ENCODE results near the gene CALCB.
A peak's percentile ranks its signal among the peaks of the same experiment; 100 is the strongest.
"Not testable (repeated sequence)": the region's sequence is repeated elsewhere in the genome, so short reads cannot be mapped to it uniquely, and the experiment has no call there.

Gene CALCB

GRCh38 chr11:15038963-15039362 is 34.4 kb upstream of the CALCB start:
- TF ChIP-seq, protein P1, sequence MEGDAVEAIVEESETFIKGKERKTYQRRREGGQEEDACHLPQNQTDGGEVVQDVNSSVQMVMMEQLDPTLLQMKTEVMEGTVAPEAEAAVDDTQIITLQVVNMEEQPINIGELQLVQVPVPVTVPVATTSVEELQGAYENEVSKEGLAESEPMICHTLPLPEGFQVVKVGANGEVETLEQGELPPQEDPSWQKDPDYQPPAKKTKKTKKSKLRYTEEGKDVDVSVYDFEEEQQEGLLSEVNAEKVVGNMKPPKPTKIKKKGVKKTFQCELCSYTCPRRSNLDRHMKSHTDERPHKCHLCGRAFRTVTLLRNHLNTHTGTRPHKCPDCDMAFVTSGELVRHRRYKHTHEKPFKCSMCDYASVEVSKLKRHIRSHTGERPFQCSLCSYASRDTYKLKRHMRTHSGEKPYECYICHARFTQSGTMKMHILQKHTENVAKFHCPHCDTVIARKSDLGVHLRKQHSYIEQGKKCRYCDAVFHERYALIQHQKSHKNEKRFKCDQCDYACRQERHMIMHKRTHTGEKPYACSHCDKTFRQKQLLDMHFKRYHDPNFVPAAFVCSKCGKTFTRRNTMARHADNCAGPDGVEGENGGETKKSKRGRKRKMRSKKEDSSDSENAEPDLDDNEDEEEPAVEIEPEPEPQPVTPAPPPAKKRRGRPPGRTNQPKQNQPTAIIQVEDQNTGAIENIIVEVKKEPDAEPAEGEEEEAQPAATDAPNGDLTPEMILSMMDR (IDR thresholded peaks at IDR 0.05; ENCODE audit: low read depth, low read length, missing control alignments) = peak; percentile 8
- DNase-seq (ENCODE audit: extremely low read depth, low read depth) = no peak
- no peak overlapping the region for H3K4me3 ChIP-seq (replicated peaks; ENCODE audit: low read depth, low read length)

- TF ChIP-seq, protein P1 (IDR thresholded peaks at IDR 0.05; ENCODE audit: low read depth, low read length, missing control alignments) = no peak
- no peak overlapping the region for H3K4me3 ChIP-seq (replicated peaks; ENCODE audit: low read depth, low read length)
- DNase-seq (ENCODE audit: extremely low read depth, low read depth) = no peak
Observed at GRCh38 chr11:15045209-15045608, 28.2 kb upstream of the CALCB start.

- H3K4me3 ChIP-seq (replicated peaks; ENCODE audit: low read depth, low read length) = no peak overlapping the region
- TF ChIP-seq, protein P1 (IDR thresholded peaks at IDR 0.05; ENCODE audit: low read depth, low read length, missing control alignments) = no peak
Observed at GRCh38 chr11:15045891-15046290, 27.5 kb upstream of the CALCB start.

DNA sequence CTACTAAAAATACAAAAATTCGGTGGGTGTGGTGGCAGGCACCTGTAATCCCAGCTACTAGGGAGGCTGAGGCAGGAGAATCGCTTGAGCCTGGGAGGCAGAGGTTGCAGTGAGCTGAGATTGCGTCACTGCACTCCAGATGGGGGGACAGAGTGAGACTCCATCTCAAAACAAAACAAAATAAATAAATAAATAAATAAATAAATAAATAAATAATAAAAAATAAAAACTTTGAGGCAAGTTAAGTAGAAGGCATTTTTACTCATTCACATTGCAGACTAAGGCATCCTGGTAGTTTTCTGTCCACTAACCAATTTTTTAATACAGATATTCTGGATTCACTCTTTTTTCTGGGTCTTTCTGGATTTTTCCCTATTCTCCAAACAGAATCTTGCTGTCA is 26.7 kb upstream of the CALCB start:
- not testable (repeated sequence) for DNase-seq (ENCODE audit: extremely low read depth, low read depth); H3K4me3 ChIP-seq (replicated peaks; ENCODE audit: low read depth, low read length)

More at GRCh38 chr11:15045891-15046290, 27.5 kb upstream of the CALCB start:
- DNase-seq (ENCODE audit: extremely low read depth, low read depth) = no peak

- no peak overlapping the region for H3K4me3 ChIP-seq (replicated peaks; ENCODE audit: low read depth, low read length)
- TF ChIP-seq, protein P1 (IDR thresholded peaks at IDR 0.05; ENCODE audit: low read depth, low read length, missing control alignments) = no peak
- no peak for DNase-seq (ENCODE audit: extremely low read depth, low read depth)
Observed at GRCh38 chr11:15048616-15049015, 24.8 kb upstream of the CALCB start.

DNA sequence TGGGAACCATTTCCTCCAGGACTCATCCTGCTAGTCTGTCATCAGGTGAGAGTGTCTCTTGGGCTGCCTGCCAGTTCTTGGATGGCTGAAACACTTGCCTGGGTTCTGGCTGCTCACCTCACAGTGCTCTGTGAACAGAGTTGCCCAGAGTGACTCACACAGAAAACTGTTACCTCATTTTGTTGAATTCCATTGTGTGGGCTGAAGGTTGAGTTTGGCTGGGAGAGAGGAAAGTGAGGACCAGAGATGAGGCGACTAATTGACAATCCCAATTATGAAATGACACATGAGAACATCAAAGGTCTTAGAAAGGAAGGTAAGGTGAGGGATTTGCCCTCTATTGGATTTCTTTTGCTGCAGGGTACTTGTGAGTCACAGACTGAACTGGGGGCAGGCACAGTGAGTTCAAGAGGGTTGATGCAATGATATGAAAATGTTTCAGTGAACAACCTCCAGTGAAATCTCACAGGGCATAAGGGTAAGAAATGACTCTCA is 20.2 kb upstream of the CALCB start:
- no peak for DNase-seq (ENCODE audit: extremely low read depth, low read depth)
- H3K4me3 ChIP-seq (replicated peaks; ENCODE audit: low read depth, low read length) = no peak overlapping the region
- TF ChIP-seq, protein P1 (IDR thresholded peaks at IDR 0.05; ENCODE audit: low read depth, low read length, missing control alignments) = no peak

DNA sequence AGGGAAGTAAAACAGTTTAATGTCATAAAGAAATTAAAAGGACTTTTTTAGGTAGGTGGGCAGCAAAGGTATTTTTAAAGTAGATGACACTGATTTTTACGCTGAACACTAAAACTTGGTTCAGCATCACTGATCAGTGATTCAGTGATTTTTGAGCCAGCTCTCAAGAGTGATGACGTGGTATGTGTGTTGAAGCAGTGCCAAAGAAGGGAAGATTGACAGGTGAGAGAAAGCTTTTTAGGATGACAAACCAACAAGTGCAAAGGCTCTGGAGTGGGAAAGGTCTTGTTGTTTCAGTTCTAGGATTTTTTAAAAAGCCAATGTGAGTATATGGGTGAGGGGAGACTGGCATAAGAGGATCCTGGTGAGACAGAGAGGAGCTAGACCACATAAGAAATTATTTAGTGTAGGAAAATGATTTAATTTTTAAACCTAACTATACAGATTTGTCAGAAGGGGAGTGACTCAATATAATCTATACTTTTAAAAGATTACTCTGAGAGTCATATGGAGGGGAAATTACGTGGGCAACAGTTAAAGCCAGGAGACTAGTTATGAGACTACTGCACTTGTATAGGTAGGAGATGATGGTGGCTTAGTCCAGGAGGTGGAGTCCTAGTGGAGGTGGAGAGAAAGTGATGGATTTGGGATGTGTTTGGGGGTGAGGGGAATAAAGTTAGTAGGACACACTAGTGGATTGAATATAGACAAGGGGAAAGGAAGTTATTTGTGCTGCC is 17.6 kb upstream of the CALCB start:
- DNase-seq (ENCODE audit: extremely low read depth, low read depth) = no peak
- no peak overlapping the region for H3K4me3 ChIP-seq (replicated peaks; ENCODE audit: low read depth, low read length)
- TF ChIP-seq, protein P1 (IDR thresholded peaks at IDR 0.05; ENCODE audit: low read depth, low read length, missing control alignments) = no peak

All from HFF-Myc (cell line).